ENCODE measurements around the gene CAMK2D. TPM values are rescaled to one million over a fixed set of nuclear protein-coding genes. Genes with fewer than 3 reads are reported as not detected.

CAMK2D gene
- total and polyA plus RNA-seq, 2 experiments from 2014 or later = 4.9 to 14.6 TPM

- TF ChIP-seq ZNF114 (CRISPR knock-in tag; IDR thresholded peaks at IDR 0.05) (no peak), EZH2 (IDR thresholded peaks at IDR 0.05; ENCODE audit: low read depth, unreplicated experiment) (no peak), EZH2phosphoT487 (IDR thresholded peaks at IDR 0.05; ENCODE audit: unreplicated experiment) (no peak), ZNF331 (CRISPR knock-in tag; IDR thresholded peaks at IDR 0.05; ENCODE audit: low read depth) (no peak), CREB1 (CRISPR knock-in tag; IDR thresholded peaks at IDR 0.05; ENCODE audit: low read depth) (no peak), POLR2AphosphoS5 (IDR thresholded peaks at IDR 0.05; ENCODE audit: low read depth) (no peak)
Observed at GRCh38 chr4:113572620-113573019, 188.9 kb downstream of the CAMK2D start (continued).

DNA sequence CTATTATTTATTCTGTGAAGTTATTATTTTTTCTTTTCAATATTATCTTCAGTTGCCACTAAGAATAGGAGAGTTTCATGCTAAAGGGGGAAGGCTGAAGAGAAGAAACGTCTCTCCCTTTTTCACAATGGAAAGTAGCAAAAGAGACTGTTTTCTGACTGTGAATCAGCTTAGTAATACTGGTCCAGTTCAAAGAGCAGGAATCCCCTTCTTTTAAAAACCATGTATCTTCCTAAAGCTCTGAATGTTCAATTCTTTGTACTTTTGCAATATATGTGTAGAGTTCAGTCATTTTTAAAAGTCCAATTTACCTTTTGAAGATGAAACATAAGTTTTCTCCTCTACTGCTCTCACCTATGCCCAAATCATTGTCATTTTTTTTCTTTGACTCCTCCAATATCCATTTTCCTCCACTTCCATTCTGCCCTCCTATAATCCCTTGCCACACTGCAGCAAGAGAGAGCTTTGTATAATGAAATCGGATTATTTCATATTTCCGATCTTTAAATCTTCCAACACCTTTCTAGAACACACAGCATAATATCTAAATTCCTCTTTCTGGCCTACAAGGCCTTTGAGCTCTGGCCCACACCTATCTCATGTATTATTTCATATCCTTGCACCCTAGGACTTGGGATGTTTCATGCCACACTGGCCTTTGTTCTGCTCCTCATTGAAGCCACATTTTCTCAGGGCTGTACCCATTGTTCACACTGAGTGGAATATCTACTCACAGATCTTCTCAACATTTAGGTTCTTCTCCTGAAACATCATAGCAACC is 195.3 kb downstream of the CAMK2D start:
- ATAC-seq (no peak), DNase-seq (ENCODE audit: low spot score) (no peak)
- Histone ChIP-seq H3K27me3 (ENCODE audit: insufficient read depth) (no peaks in the 10 kb centered on the region), H2AFZ (no peak overlapping the region), H3F3A (replicated peaks; ENCODE audit: low read depth) (no peaks in the 10 kb centered on the region), H3K9me2 (ENCODE audit: insufficient read depth) (no peaks in the 10 kb centered on the region), H3K4me2 (no peak overlapping the region), H3K27ac (ENCODE audit: low read depth) (no peak overlapping the region), H4K20me1 (replicated peaks; ENCODE audit: insufficient read depth) (no peaks in the 10 kb centered on the region), H3K36me3 (ENCODE audit: insufficient read depth) (no peaks in the 10 kb centered on the region), H3K79me2 (replicated peaks; ENCODE audit: insufficient read depth) (no peaks in the 10 kb centered on the region), H3K4me3 (no peak overlapping the region), H3K4me1 (ENCODE audit: insufficient read depth) (no peaks in the 10 kb centered on the region)
- H3K27me3 Mint-ChIP-seq (ENCODE audit: insufficient read depth, low read depth, poor library complexity) = no peaks in the 10 kb centered on the region
- no peak overlapping the region for H3K4me3 Mint-ChIP-seq
- no peaks in the 10 kb centered on the region for H3K4me1 Mint-ChIP-seq
- no peak overlapping the region for H3K27ac Mint-ChIP-seq
- H3K9me3 Mint-ChIP-seq = no peaks in the 10 kb centered on the region
- H3K36me3 Mint-ChIP-seq (ENCODE audit: low read depth) = no peaks in the 10 kb centered on the region
- TF ChIP-seq, protein P1, sequence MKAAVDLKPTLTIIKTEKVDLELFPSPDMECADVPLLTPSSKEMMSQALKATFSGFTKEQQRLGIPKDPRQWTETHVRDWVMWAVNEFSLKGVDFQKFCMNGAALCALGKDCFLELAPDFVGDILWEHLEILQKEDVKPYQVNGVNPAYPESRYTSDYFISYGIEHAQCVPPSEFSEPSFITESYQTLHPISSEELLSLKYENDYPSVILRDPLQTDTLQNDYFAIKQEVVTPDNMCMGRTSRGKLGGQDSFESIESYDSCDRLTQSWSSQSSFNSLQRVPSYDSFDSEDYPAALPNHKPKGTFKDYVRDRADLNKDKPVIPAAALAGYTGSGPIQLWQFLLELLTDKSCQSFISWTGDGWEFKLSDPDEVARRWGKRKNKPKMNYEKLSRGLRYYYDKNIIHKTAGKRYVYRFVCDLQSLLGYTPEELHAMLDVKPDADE (IDR thresholded peaks at IDR 0.05) = no peak
- TF ChIP-seq JUNB (IDR thresholded peaks at IDR 0.05; ENCODE audit: unreplicated experiment) (no peak), EZH2phosphoT487 (IDR thresholded peaks at IDR 0.05; ENCODE audit: unreplicated experiment) (no peak), EZH2 (IDR thresholded peaks at IDR 0.05; ENCODE audit: low read depth, unreplicated experiment) (no peak), REST (IDR thresholded peaks at IDR 0.05; ENCODE audit: unreplicated experiment) (no peak), STAT1 (IDR thresholded peaks at IDR 0.05; ENCODE audit: unreplicated experiment) (no peak), NANOG (IDR thresholded peaks at IDR 0.05; ENCODE audit: borderline replicate concordance) (no peak), POLR2AphosphoS5 (IDR thresholded peaks at IDR 0.05; ENCODE audit: low read depth) (no peak), ZNF114 (CRISPR knock-in tag; IDR thresholded peaks at IDR 0.05) (no peak), ZNF331 (CRISPR knock-in tag; IDR thresholded peaks at IDR 0.05; ENCODE audit: low read depth) (no peak)
- TF ChIP-seq, protein P2, sequence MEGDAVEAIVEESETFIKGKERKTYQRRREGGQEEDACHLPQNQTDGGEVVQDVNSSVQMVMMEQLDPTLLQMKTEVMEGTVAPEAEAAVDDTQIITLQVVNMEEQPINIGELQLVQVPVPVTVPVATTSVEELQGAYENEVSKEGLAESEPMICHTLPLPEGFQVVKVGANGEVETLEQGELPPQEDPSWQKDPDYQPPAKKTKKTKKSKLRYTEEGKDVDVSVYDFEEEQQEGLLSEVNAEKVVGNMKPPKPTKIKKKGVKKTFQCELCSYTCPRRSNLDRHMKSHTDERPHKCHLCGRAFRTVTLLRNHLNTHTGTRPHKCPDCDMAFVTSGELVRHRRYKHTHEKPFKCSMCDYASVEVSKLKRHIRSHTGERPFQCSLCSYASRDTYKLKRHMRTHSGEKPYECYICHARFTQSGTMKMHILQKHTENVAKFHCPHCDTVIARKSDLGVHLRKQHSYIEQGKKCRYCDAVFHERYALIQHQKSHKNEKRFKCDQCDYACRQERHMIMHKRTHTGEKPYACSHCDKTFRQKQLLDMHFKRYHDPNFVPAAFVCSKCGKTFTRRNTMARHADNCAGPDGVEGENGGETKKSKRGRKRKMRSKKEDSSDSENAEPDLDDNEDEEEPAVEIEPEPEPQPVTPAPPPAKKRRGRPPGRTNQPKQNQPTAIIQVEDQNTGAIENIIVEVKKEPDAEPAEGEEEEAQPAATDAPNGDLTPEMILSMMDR (conservative IDR thresholded peaks at IDR 0.05; ENCODE audit: low read depth in 2 of 2) = no peak
